Mammary epithelial cell (primary cell): ENCODE measurements around the gene SLC26A9.

Experiments used
- CTCF ChIP-seq, 2 donors: IDR thresholded peaks in 1 of 2; conservative IDR thresholded peaks in 1 of 2; 2 replicates each; pipeline ENCODE4 v1.5.1; 2011 to 2012; ENCODE audit warnings: inconsistent platforms in 2 of 2, low read length in 2 of 2, mild to moderate bottlenecking in 2 of 2, control low read depth in 1 of 2, low read depth in 1 of 2; ENCODE audit not compliant: insufficient read depth in 1 of 2; ENCODE audit errors: extremely low read depth in 1 of 2
- EZH2 ChIP-seq: IDR thresholded peaks from 2 replicates; pipeline ENCODE4 v1.6.1; 2012; ENCODE audit warnings: low read length, inconsistent platforms, borderline replicate concordance

GRCh38 chr1:205922806-205923205 lies 20.4 kb downstream of the SLC26A9 start:
- TF ChIP-seq CTCF (conservative IDR thresholded peaks at IDR 0.05 in 1 of 2, IDR thresholded peaks at IDR 0.05 in 1 of 2; ENCODE audit: extremely low read depth in 1 of 2, insufficient read depth in 1 of 2, low read depth in 1 of 2, low read length in 2 of 2) = no peak
- TF ChIP-seq EZH2 = no peak
